Neural cell (in vitro differentiated cells): ENCODE measurements around the gene SMKR1.

ENCODE experiments used
- CTCF ChIP-seq: fragments of 450-650 bp; IDR thresholded peaks from 2 replicates; pipeline ENCODE4 v1.5.1; 2014; ENCODE audit warnings: antibody characterized with exemption, mild to moderate bottlenecking, moderate library complexity; ENCODE audit not compliant: poor library complexity, severe bottlenecking
- EP300 ChIP-seq: fragments of 450-650 bp; conservative IDR thresholded peaks from 2 replicates; pipeline ENCODE4 v1.6.1; 2014; ENCODE audit warnings: antibody characterized with exemption, mild to moderate bottlenecking, moderate library complexity; ENCODE audit not compliant: poor library complexity, severe bottlenecking
- EZH2 ChIP-seq: fragments of 200-600, 300-800 bp; shearing (Covaris generic), sonication (generic); IDR thresholded peaks from 2 replicates; pipeline ENCODE4 v1.6.1; 2014; ENCODE audit warnings: antibody characterized with exemption, low read length, borderline replicate concordance, mild to moderate bottlenecking; ENCODE audit not compliant: insufficient read depth, poor library complexity, severe bottlenecking
- MXI1 ChIP-seq: fragments of 450-650 bp; conservative IDR thresholded peaks from 2 replicates; pipeline ENCODE4 v1.6.1; 2014; ENCODE audit warnings: antibody characterized with exemption, mild to moderate bottlenecking; ENCODE audit not compliant: poor library complexity, severe bottlenecking

GRCh38 chr7:129453510-129454248 is 48.7 kb upstream of the SMKR1 start:
- TF ChIP-seq CTCF, result no peak
- no peak for TF ChIP-seq EP300
- TF ChIP-seq MXI1, result no peak
- TF ChIP-seq EZH2, result no peak
